HG02852 (cell line): ENCODE results near the gene INPP5J.
"Not testable (repeated sequence)": the region's sequence is repeated elsewhere in the genome, so short reads cannot be mapped to it uniquely, and the experiment has no call there.

Source experiments
- ATAC-seq: cut with Tn5 transposase; IDR thresholded peaks from one replicate; pipeline ENCODE4 v1.9.1; 2021; ENCODE audit warnings: mild to moderate bottlenecking, moderate library complexity; ENCODE audit not compliant: unreplicated experiment

The INPP5J gene

DNA sequence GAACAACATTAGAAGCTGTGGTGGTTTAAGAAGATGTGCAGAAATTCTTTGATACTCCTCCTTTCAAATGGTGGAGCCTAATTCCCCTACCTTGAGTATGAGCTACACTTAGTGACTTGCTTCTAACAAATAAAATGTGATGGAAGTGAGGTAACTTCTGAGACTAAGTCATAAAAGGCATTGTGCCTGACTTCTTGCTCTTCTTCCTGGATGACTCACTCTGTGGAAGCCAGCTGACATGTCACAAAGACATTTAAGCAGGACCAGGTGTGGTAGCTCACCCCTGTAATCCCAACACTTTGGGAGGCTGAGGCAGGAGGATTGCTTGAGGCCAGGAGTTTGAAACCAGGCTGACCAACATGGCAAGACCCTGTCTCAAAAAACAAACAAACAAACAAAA is 21.5 kb downstream of the INPP5J start:
- ATAC-seq = no peak

DNA sequence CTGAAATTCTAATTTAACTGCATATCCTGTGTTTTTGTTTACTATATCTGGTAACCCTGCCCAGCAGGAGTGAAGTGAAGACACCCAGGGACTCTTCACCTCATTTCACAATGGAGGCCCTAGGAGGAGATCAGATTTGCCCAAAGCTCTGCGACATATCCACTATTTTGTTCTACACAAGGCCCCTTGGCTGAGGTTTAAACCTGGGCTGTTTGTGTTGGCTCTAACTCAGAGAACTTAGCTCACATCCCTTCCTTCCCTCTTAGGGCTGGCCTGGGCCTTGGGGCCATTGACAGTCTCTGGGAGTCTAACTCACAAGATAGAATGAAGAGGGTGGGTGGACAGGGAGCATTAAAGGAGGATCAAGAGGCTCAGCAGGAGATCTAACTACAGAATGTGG is 25.7 kb downstream of the INPP5J start:
- no peak for ATAC-seq

DNA sequence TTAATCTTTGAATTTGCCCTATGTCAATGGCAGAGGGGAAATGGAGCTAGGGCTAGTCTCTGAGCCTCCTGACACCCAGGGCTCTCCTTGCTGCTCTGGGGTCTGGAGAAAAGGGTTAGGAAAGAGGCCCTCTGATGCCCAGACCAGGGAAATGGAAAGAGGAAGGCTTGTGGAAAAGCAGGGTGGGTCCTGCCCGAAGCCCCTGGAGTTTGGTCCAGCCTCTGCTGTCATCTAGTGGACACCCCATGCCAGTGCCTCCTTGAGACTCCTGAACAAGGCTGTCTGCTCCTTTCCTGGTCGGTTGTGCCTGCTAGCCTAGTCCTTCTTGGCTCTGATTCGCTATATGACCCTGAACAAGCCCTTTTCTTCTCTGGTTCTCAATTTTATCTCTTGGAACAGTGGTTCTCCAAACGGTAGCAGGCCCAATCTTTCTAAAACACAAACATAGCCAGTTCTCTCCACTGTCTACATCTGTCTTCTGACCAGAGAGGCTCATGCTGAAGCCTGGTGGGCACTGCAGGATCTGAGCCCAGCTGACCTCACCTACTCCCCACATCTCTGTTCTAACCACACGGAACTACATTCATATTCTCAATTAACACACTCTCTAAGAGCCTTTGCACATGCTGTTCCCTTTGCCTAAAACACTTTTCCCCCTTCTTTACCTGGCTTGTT is 26.3 kb downstream of the INPP5J start:
- ATAC-seq = no peak

DNA sequence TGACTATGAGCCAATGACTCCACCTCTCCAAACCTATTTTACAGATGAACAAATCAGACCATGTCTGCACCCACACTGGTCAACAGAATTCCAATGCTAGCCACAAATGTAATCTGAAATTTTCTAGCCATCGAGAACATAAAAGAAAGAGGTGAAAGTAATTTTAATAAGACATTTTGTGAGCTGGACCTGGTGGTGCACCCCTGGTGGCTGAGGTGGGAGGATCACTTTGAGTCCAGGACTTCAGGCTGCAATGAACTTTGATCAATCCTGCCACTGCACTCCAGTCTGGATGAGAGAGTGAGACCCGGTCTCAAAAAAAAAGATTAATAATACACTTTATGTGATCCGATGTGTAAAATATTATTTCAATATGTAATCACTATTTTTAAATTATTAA is 27.8 kb downstream of the INPP5J start:
- ATAC-seq = no peak

DNA sequence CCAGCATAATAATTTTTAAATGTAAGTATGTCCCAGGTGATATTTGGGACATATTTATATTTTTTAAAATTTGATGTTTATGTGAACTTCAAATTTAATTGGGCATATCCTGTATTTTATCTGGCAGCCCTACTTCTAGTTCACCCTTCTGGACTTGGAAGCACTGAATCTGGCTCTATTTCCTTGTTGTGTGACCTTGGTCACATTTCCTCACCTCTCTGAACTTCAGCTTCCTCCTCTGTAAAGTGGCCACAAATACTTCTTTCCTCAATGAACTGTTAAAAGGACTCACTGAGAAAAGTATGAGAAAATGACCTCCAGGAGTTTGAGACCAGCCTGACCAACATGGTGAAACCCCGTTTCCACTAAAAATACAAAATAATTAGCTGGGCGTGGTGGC is 29.1 kb downstream of the INPP5J start:
- no peak for ATAC-seq

DNA sequence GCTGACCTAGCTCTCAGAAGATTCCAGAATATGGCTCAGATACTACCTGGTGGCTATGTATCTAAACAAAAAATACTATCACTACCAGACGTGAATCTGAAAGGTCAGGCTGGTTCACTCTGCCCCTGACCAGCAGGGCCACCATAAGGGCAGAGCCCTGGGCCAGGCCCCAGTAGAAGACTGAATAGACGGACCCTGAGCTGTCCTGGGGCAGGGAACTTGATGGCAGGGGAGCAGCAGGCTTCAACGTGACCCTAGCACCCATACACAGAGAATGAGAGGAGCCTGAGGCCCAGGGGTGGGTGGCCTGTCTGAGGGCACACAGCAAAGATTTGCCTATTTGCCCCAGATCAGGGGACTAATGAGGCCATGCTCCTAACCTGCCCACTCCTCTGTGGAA is 30.6 kb downstream of the INPP5J start:
- ATAC-seq = no peak

DNA sequence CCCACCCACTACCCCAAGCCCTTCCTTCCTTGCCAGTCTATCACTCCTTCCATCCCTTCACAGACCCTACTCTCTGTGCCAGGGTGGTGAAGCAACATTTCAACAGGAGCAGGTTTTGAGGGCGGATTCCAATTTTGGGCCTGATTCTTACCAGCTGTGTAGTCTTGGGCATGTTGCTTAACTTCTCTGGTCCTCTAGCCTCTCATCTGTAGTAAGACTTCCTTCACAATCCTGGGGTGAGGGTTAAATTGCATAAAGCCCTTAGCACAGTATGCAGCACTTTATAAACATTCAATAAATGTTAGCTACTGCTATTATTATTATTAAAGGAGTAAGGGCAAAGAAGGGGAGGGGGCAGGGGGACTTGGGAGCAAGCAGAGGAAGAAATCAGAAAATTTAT is 32.2 kb downstream of the INPP5J start:
- ATAC-seq = no peak

DNA sequence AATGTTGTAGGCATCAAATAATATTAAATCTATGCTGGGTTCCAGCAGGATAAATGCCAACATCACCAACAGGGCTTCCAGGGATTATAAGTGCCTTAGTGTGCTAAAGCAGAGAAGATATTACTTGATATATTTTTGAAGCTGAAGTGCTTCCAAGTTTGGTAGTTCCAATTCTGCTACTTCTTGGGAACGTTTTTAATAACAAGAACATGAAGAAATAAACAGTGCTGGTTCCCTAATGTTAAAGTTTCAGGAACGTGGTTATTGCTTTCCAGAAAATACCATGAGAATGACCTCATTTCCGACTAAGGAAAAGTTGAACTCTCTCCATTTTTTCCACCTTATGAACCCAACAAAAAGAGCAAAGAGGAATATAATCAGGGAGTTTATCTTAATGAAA is 32.7 kb downstream of the INPP5J start:
- no peak for ATAC-seq

DNA sequence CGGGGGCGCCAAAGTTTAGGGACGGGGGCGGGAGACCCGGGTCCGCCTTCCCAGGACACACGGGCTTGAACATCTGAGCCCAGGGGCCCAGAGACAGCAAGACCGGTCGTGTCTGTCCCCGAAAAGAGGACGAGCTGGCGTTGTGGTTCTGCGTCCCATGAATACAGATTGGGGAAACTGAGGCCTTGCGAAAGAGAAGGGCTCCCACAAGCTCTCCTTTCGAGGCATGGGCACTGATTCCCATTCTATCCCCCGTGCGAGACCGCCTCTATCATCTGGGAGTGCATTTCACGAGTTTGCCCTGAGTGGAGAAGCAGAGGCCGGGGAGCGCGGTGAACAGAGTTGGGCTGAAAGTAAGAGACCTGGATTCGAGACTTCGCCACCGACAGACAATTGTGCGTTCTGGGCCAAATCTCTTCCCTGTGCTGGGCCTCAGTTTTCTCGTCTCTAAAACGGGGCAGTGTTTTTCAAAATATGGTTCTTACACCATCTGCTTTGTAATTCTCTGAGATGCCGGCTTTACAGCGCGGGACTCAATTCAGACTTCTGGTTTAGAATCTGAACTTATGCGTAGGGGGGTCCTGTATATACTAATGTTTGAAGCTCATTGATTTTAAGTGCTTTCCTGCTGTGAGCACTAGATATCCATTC is 37.7 kb downstream of the INPP5J start:
- peak; percentile 17 for ATAC-seq

DNA sequence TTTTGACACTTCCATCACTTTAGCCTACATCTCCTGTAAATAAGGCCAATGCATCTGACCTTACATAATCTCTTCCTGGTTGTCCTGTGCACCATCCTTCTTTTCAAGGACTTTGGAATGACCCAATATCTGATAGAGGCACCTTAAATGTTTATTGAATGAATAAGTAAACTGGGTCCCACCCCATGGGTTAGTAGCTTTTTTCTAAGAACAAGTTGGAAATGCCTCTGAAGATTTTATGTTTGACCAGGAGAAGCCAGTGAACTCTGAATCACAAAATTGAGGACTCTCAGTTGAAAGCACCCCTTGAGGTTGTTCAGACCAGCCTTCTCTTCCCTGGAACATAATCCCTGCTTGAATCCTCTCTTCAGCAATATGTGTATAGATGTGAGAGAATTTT is 38.6 kb downstream of the INPP5J start:
- ATAC-seq = no peak

DNA sequence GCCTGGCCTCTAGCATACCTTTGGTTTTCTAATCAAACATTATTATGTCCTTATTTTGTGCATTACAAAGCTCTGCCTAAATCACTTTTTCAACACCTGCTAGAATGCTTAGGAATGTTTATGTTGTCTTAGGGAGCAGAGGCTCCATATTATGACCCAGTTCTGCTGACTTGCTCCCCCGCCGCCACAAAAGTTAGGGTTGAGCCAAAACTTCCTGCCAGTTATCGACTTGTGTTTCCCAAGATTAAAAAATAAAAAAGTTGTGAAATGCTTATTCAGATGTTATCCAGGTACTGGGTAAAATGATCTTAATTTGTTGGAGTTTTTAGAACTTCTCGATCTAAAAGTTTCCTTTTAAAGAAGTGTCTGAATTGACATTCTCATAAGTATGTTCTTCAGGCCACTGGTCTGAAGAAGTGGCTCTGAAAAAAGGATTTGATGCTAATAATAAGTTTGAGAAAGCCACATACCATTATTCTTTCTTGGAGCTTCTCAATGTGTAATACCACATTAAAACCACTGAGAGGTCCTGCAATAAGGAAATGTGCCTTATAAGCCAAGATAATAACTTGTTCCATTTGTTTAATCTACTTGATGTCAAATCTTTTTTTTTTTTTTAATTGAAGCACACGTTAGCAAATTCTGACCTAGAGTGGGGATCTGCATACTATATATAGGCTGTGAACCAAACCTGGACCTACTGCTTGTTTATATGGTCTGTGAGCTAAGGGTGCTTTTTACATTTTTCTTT is 39.4 kb downstream of the INPP5J start:
- no peak for ATAC-seq

DNA sequence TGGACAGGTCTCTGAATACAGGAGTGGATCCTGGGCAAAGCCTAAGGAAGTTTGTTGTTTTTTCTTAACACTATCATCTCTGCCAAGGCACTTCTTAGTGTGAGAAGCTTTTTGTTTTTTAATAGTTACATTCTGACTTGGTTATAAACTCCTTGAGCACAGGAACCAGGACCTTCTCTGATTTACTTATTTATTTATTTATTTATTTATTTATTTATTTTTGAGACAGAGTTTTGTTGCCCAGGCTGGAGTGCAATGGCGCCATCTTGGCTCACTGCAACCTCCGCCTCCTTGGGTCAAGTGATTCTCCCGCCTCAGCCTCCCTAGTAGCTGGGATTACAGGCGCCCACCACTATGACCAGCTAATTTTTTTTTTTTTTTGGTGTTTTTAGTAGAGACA is 48.2 kb downstream of the INPP5J start:
- no peak for ATAC-seq

DNA sequence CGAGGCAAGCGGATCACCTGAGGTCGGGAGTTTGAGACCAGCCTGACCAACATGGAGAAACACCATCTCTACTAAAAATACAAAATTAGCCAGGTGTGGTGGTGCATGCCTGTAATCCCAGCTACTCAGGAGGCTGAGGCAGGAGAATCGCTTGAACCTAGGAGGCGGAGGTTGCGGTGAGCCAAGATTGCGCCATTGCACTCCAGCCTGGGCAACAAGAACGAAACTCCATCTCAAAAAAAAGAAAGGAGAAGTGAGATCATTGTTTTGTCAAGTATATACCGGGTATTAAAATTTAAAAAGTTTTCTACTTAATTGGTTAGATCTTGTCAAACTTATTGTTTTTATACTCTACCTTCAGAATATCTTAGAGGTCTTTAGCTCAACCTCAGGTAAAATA is 49.0 kb downstream of the INPP5J start:
- ATAC-seq = not testable (repeated sequence)

DNA sequence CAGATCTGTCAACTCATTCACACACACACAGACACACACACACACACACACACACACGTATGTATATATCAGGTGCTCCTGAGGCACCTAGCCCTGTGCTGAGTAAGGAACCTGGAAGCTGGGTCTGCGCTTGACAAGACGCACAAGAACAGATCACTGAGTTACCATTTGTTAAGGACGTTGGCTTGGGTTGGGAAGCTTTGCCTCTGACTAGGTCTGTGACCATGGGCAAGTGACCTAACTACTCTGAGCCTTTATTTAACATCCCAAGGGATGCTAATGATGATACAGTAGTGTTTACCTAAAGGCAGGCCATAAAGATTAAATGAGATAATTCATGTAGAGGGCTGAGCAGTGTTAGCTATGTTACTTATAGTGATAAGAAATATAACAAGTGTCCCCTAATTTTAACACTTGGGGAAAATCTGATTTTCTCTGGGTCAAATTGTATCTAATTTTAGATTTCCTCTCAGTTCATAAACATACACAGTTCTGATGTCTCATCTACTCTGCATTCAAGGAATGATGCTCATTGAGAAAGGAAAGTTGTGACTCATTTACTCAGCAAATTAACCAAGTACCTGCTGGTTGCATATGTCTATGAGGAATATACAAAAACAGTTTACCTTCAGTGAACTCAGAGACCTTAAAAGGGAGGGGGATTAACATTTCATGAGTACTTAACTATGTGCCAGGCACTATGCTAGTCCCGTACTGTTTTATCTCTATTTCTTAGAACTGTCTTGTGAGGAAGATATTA is 50.8 kb downstream of the INPP5J start:
- no peak for ATAC-seq

DNA sequence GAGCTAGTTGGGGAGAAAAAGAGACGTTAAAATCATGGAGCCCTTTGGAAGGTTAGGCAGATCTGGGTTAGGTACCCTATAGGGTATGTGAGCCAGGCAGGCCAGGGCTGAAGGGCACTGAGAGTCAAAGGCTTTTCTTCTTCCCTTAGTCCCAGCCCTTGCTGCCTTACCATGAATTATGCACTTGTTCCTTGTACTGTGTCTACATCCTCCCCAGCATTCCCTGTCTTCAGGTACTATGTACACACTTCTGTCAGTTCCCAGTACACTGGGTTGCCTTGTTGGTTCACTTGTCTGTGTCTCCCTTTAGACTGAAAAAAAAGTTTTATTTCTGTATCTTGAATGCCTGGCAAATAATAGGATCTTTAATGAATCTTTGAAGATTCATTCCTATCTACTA is 54.2 kb downstream of the INPP5J start:
- no peak for ATAC-seq

DNA sequence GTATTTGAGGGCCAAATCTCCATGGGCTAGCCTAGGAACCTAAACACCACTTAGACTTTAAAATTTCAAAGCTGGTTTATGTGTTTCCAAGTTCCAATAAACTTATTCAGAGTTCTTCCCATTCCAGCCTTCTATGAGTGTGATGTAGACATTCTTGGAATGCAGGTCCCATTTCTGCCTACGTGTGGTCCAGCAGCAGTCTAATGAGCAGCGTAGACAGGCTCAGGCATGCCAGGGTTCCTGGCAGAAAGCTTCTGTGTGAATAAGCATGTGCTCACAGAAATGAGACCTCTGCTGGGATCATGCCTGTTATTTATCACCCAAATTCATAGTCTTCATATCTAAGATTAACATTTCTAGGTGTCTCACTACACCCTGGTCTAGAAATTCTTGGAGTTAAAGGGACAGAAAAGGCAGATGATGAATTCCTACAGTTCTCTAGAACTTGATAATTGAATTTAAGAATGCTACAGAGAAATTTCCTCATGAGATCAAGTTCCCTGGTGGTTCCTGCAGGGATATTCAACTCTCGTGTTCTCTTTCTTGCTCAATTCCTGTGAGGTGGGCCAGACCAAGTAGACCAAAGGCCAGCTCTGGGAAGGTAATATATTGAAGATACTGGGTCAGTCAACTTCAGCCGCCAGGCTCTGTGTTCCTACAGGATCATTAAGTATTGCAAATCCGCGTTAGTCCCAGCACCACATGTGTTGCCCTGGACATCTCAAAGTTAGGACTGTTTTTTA is 54.8 kb downstream of the INPP5J start:
- no peak for ATAC-seq

DNA sequence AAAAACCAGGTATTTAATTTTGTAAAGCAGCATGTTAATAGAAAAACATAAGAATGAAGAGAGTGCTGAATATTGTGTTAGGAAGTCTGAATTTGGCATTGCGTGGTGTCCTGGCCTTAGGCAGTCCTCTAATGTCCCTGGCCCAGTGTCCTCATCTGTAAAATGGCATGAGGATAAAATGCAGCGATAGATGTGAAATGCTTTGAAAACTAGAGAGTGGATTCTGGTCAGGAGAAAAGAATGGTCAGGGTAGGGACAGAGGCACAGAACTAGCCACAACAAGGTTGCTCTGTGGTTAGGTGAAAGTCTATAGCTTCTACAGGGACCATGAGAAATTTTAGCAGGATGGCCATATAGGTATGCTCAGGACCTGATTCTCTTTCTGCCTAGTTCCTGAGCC is 56.1 kb downstream of the INPP5J start:
- no peak for ATAC-seq

DNA sequence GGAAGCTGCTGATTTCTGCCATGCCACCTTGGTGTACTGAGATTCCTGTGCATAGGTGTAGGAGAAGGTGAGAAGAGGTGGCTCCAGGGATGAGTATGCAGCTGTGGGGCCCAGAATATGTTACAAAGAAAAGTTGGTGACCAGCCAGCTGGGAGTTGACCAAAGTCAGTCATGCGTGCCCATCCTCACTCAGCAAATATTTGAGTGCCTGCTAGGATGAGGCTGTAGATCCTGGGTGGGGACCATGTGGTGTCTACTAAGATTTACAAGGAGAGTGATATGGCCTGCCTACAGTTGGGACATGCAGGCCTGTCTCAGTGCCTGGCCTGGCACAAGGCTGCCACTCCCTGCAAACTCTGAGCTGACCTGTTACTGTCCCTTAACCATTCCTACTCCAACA is 56.6 kb downstream of the INPP5J start:
- ATAC-seq = no peak

DNA sequence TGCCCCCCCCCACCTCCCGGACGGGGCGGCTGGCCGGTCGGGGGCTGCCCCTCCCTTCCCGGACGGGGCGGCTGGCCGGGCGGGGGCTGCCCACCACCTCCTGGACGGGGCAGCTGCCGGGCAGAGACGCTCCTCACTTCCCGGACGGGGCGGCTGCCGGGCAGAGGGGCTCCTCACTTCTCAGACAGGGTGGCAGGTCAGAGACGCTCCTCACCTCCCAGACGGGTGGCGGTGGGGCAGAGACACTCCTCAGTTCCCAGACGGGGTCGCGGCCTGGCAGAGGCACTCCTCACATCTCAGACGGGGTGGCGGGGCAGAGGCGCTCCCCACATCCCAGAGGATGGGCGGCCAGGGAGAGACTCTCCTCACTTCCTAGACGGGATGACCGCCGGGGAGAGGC is 61.2 kb downstream of the INPP5J start:
- no peak for ATAC-seq
